ENCODE data around the gene DR1. TPM values are rescaled to one million over a fixed set of nuclear protein-coding genes. Genes with fewer than 3 reads are reported as not detected.
"Not testable (repeated sequence)": the region's sequence is repeated elsewhere in the genome, so short reads cannot be mapped to it uniquely, and the experiment has no call there.

The DR1 gene
- total RNA-seq, 1 experiment from 2014 or later, result 68.5 TPM

DNA sequence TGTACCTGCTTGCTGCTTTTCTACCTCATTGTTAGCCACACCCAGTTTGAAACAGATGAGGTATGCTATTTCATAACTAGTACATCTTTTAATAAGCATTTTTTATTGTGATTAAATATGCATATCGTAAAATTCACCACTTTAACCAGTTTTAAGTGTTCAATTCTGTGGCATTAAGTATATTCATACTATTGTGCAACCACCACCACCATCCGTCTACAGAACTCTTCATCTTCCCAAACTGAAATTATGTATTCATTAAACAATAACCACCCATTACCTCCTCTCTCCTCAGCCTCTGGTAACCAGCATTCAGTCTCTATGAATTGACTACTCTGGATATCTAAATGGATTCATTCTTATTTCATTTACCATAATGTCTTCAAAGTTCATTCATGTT, 20.1 kb downstream of the DR1 start:
- DNase-seq (ENCODE audit: low spot score), result no peak
- in situ Hi-C loops (cut with HindIII; ENCODE audit: low sequenced_read_pairs), result no loop called here

DNA sequence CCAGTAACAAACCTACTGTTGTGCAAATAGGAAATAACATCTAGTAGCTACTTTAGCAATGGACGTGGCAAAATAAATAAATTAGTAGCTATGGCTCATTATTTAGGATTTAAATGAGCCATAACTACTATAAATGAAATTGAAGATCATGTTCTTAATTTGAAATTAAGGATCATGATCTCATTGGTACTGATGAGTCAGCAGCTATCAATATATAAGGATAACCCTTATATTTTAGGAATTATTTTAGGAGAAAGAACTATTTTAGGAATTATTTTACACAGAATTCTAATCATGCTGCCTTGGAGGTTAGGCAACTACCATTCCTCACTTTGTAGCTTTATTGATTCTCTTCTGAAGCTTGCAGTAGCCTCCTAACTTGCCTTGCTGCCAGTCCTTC, 24.0 kb downstream of the DR1 start:
- in situ Hi-C loops (cut with HindIII; ENCODE audit: low sequenced_read_pairs), result no loop called here

DNA sequence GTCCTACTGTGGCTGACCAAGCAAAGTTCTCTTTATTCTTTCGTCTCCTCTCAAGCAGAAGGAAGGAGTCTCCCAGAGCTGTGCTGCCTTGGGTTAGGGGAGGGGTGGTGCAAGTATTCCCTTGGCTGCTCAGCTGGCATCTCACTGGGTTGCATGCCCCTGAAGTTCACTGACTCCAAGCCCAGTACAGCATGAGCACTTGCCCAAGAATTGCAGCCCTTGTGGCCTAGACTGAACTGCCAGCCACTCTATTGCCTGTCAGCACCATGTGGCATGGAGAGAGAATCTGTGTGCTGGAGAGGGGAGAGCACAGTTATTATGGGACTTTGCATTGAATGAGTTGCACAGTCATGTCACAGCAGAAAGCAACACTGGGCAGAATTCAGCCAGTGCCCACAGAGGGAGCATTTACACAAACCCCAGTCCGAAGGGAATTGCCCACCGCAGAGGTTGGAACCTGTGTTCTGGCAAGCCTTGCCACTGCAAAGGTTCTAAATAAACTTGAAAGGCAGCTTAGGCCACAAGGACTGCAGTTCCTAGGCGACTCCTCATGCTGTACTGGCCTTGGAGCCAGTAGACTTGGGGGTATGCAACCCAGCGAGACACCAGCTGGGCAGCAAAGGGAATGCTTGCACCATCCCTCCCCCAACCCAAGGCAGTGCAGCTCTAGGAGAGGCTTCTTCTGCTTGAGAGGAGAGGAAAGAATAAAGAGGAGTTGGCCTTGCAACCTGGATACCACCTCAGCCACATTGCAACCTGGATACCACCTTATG, 28.8 kb downstream of the DR1 start:
- in situ Hi-C loops (cut with HindIII; ENCODE audit: low sequenced_read_pairs), result no loop called here
- no peak for DNase-seq (ENCODE audit: low spot score)

More for the DNA sequence above, 24.0 kb downstream of the DR1 start:
- no peak for DNase-seq (ENCODE audit: low spot score)

DNA sequence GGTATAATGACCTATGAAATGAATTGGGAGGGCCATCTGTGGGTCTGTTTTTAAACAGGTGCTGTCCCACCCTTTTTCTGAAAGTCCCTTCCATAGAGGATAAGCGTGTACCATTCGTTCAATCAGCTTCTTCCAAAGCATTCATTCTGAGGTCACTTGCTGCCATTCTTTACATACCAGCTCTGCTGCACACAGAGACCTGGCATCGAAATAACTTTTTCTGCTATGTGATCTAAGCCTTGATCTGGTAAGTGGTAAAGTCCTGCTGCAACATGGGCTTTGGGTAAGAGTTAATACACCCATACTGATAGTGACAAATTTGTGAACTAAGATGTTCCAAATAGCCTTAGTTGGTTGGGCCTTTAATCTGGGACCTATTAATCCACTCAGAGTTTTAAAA, 38.9 kb downstream of the DR1 start:
- in situ Hi-C loops (cut with HindIII; ENCODE audit: low sequenced_read_pairs), result no loop called here
- no peak for DNase-seq (ENCODE audit: low spot score)

DNA sequence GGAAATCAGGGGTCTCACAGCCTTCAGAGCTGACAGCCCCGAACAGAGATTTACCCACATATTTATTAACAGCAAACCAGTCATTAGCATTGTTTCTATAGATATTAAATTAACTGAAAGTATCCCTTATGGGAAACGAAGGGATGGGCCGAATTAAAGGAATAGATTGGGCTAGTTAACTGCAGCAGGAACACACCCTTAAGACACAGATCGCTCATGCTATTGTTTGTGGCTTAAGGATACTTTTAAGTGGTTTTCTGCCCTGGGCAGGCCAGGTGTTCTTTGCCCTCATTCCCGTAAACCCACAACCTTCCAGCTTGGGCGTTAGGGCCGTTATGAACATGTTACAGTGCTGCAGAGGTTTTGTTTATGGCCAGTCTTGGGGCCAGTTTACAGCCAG, 40.6 kb downstream of the DR1 start:
- in situ Hi-C loops (cut with HindIII; ENCODE audit: low sequenced_read_pairs); DNase-seq (ENCODE audit: low spot score): not testable (repeated sequence)

DNA sequence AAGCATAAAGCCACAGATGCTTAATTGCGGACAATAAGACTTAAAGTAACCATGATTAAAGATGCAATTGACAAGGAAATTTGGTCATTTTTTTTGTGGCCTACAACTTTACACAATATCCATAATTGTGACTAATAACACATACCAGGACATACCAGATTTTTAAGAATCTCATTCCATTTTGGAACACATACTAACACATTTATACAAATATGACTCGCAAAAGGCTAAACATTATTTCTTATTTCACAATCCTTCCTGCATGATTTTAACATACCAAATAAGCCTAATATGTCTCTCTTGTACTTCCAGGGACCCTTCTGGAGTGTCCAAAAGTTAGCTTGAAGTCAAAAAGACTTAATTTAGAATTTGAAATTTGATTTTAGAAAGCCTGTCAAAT, 48.8 kb downstream of the DR1 start:
- no peak for DNase-seq (ENCODE audit: low spot score)
- in situ Hi-C loops (cut with HindIII; ENCODE audit: low sequenced_read_pairs), result no loop called here

DNA sequence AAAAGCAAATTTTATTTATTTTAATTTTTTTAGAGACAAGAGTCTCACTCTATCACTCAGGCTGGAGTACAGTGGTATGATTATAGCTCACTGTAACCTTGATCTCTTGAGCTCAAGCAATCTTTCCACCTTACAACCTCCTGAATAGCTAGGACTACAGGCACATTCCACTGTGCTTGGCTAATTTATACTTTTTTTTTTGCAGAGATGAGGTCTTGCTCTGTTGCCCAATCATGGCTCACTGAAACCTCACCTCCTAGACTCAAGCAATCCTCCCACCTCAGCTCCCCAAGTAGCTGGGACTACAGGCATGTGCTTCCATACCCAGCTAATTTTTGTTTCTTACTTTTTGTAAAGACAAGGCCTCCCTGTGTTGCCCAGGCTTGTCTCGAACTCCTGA, 49.5 kb downstream of the DR1 start:
- no peak for DNase-seq (ENCODE audit: low spot score)
- in situ Hi-C loops (cut with HindIII; ENCODE audit: low sequenced_read_pairs), result no loop called here

DNA sequence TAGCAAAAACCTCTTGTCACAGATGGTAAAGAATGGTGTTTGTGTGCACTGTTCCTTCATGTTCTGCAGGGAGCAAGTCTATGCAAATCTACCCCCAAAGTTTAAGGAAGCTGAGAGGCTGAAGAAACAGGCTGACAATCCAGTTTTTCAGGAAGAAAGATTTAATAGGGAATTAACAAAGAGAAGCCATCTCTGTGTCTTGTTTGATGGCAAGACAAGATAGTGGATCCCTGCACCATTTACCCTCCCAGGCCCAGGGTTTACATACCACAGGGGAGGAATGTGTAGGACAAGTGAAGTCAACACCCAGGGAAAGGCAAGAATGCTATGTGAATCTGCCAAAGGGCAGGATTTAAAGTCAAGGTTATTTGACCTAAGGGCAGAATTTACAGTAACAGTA, 54.1 kb downstream of the DR1 start:
- in situ Hi-C loops (cut with HindIII; ENCODE audit: low sequenced_read_pairs), result no loop called here
- DNase-seq (ENCODE audit: low spot score), result no peak

DNA sequence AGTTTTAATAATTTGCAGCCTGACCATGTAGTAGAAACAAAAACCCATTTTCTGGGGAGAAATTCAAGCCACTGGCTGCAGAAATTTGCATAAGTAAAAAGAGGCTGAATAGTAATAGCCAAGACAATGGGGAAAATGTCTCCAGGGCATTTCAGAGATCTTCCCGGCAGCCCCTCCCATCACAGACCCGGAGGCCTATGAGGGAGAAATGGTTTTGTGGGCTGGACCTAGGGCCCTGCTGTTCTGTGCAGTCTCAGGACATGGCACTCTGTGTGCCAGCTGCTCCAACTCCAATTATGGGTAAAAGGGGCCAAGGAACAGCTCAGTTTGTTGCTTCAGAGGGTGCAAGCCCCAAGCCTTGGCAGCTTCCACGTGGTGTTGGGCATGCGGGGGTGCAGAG, 62.5 kb downstream of the DR1 start:
- no peak for DNase-seq (ENCODE audit: low spot score)
- in situ Hi-C loops (cut with HindIII; ENCODE audit: low sequenced_read_pairs), result no loop called here

DNA sequence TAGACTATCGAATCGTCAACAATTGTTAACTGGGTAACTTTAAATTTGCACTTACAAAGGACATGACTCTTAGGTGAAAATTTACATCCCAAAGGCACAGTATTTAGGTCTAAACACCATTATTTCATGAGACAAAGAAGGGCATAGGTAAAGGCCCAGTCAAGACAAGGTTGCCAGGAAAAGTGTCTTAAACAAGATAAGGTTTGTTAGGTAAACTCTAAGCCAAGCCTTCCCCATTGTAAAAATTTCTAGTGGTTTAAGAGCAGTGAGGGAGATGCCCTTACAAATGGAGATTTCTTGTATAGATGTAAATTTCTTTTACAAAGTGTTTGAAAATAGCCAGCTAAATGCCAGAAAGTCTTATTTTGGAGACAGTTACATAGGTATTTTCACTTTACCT, 65.3 kb downstream of the DR1 start:
- DNase-seq (ENCODE audit: low spot score), result no peak
- in situ Hi-C loops (cut with HindIII; ENCODE audit: low sequenced_read_pairs), result no loop called here

DNA sequence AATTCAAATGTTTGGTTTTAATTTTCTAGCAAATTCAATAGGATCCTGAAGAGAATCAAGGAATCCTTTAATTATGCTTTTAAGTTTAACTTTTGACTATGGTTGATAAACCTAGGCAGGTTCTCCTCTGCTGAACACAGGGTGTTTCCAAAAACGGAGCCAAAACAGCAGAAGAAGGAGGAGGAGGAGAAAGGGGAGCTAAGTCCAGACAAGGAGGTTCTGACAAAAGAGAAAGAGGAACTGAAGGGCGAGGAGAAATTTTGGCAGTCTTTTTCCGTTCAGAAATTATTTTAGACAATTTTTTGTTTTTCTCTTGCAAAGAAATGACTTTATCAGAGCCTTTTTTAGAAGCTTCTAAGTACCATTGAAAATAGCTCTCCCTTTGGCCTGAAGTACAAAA, 69.0 kb downstream of the DR1 start:
- in situ Hi-C loops (cut with HindIII; ENCODE audit: low sequenced_read_pairs), result no loop called here
- DNase-seq (ENCODE audit: low spot score), result no peak

DNA sequence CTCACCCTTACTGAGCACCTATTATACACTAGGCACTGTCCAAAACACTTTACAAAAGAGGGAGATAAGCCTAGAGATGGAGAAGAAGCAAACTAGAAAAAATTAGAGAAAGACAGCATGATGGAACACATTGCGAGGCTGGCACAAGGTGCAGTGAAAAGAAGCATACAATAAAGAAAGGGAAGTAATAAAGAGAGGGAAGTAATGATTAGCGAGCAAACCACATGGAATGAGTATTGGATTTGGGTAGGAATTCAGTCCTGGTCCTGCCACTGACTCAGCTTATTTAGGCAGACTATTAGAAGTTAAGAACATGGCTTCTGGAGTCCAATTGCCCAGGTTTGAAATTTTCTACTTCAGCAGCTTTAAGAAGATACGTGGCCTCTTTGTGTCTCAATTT, 69.6 kb downstream of the DR1 start:
- in situ Hi-C loops (cut with HindIII; ENCODE audit: low sequenced_read_pairs), result no loop called here
- DNase-seq (ENCODE audit: low spot score), result no peak

DNA sequence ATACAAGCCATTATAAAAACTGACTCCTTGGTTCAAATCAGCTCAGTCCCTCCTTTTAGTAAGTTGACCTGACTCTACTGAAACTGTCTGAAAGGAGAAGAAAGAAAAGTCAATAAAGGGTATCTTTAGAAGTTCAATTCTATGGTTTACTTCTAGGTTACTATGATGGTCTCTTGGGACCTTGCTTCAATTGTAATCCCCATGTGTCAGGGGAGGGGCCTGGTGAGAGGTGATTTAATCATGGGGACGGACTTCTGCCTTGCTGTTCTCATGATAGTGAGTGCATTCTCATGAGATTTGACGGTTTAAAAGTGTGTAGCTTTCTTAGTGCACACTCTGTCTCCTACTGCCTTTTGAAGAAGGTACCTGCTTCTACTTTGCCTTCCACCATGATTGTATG, 70.5 kb downstream of the DR1 start:
- no peak for DNase-seq (ENCODE audit: low spot score)
- in situ Hi-C loops (cut with HindIII; ENCODE audit: low sequenced_read_pairs), result no loop called here

Other genes with a start within 250 kb of the DR1 start
- 12.3 and 22.8 TPM in 2 replicates for gene TMED5, start 165.5 kb upstream of the DR1 start, total RNA-seq (2014; rRNA removed; shearing (Covaris generic))
- gene CCDC18, start 165.2 kb upstream of the DR1 start, total RNA-seq (2014; rRNA removed; shearing (Covaris generic)), result 4.4 and 9.8 TPM in 2 replicates
- gene FNBP1L, start 102.2 kb downstream of the DR1 start, total RNA-seq (2014; rRNA removed; shearing (Covaris generic)), result 5.6 and 9.2 TPM in 2 replicates